ENCODE results near the gene CASD1. TPM values are rescaled to one million over a fixed set of nuclear protein-coding genes. Genes with fewer than 3 reads are reported as not detected.

CASD1 gene
- total RNA-seq (2014; rRNA removed; shearing (Covaris generic)) (11.7 and 19.6 TPM in 2 replicates), total RNA-seq (2022) (22.6 and 24.7 TPM in 2 replicates), Bru-seq, nascent RNA (percentile 84 among the genes with signal in this experiment), BruChase-seq, experiment 1, labeled RNA remaining after a 6-hour chase (percentile 76 among the genes with signal in this experiment), BruChase-seq, experiment 2, labeled RNA remaining after a 2-hour chase (percentile 89 among the genes with signal in this experiment)
- long read RNA-seq, transcript CASD1-201 (18 exons, 3,942 nt) = major isoform, 8 of 31 reads
- long read RNA-seq, partial matches to known transcripts = 11 of 31 reads
- long read RNA-seq, other reads (novel, unspliced or antisense) = 12 of 31 reads

GRCh38 chr7:94509264-94509886, at the start of gene CASD1:
TSS of gene CASD1 (plus strand) at chr7:94509809. CDS start at chr7:94510085, 276 bp downstream.
- peaks cover 55% of the 10 kb centered on the region for H3K4me1 ChIP-seq (ENCODE audit: insufficient read depth, low read length, poor library complexity, severe bottlenecking)
- BruUV-seq (replicated peaks) = TSS peak; percentile 85
- H2AFZ ChIP-seq (ENCODE audit: low read length) = peak within 1 kb of the TSS; percentile 98
- peak within 1 kb of the TSS; percentile 92 for H3K4me3 ChIP-seq (ENCODE audit: low read depth, low read length, poor library complexity, severe bottlenecking)
- peaks cover 42% of the 10 kb centered on the region for H3K79me2 ChIP-seq (ENCODE audit: insufficient read depth, low read depth, low read length)
- H3K27ac ChIP-seq (ENCODE audit: low read depth, low read length, poor library complexity, severe bottlenecking) = peak within 1 kb of the TSS; percentile 72
- intact Hi-C loops (cut with micrococcal nuclease; ENCODE audit: unreplicated experiment) = loop anchor here (10.0 kb wide), 1 partner anchor 345 kb away; no protein-coding TSS in a partner anchor
- CTCF ChIA-PET (ENCODE audit: unreplicated experiment) = no interaction called here
- H3K4me2 ChIP-seq (ENCODE audit: low read length) = peak within 1 kb of the TSS; percentile 94
- no peaks in the 10 kb centered on the region for H3K9me2 ChIP-seq (ENCODE audit: insufficient read depth, low read length)
- H3K36me3 ChIP-seq (ENCODE audit: insufficient read depth, low read length) = no peaks in the 10 kb centered on the region; the same call in 1 of the 2 replicates
- TF ChIP-seq CTCF (conservative IDR thresholded peaks at IDR 0.05; ENCODE audit: low read length) (no peak), EZH2phosphoT487 (IDR thresholded peaks at IDR 0.05; ENCODE audit: borderline replicate concordance, low read depth, low read length) (no peak)
- POLR2A ChIA-PET = no interaction called here
- peak; percentile 74 for DNase-seq (ENCODE audit: low spot score)
- peaks cover 7% of the 10 kb centered on the region; the same call in 1 of the 2 replicates for H4K20me1 ChIP-seq (ENCODE audit: insufficient read depth, low read length)
- H3K9me3 ChIP-seq (ENCODE audit: low read length) = no peaks in the 10 kb centered on the region

- no peaks in the 10 kb centered on the region for H3K79me2 ChIP-seq (ENCODE audit: insufficient read depth, low read depth, low read length)
- intact Hi-C loops (cut with micrococcal nuclease; ENCODE audit: unreplicated experiment) = no loop called here
- H3K27ac ChIP-seq (ENCODE audit: low read depth, low read length, poor library complexity, severe bottlenecking) = no peak overlapping the region
- H3K4me2 ChIP-seq (ENCODE audit: low read length) = no peak overlapping the region
- H3K36me3 ChIP-seq (ENCODE audit: insufficient read depth, low read length) = no peaks in the 10 kb centered on the region
- no peaks in the 10 kb centered on the region for H3K9me2 ChIP-seq (ENCODE audit: insufficient read depth, low read length)
- no peaks in the 10 kb centered on the region for H3K4me1 ChIP-seq (ENCODE audit: insufficient read depth, low read length, poor library complexity, severe bottlenecking)
- H3K9me3 ChIP-seq (ENCODE audit: low read length) = no peaks in the 10 kb centered on the region
- no TSS peak for BruUV-seq (replicated peaks)
- H2AFZ ChIP-seq (ENCODE audit: low read length) = no peak overlapping the region
- CTCF ChIA-PET (ENCODE audit: unreplicated experiment) = no interaction called here
- no peak for DNase-seq (ENCODE audit: low spot score)
- POLR2A ChIA-PET = no interaction called here
- H3K4me3 ChIP-seq (ENCODE audit: low read depth, low read length, poor library complexity, severe bottlenecking) = no peak overlapping the region
- TF ChIP-seq EZH2phosphoT487 (IDR thresholded peaks at IDR 0.05; ENCODE audit: borderline replicate concordance, low read depth, low read length) = no peak
- no peak for TF ChIP-seq CTCF (conservative IDR thresholded peaks at IDR 0.05; ENCODE audit: low read length)
- no peaks in the 10 kb centered on the region for H4K20me1 ChIP-seq (ENCODE audit: insufficient read depth, low read length)
These were observed 43.1 kb upstream of the CASD1 start for GRCh38 chr7:94466516-94466915.

GRCh38 chr7:94471604-94472003, 38.0 kb upstream of the CASD1 start:
- Histone ChIP-seq H3K9me2 (ENCODE audit: insufficient read depth, low read length) (no peaks in the 10 kb centered on the region), H3K4me2 (ENCODE audit: low read length) (no peak overlapping the region), H3K36me3 (ENCODE audit: insufficient read depth, low read length) (no peaks in the 10 kb centered on the region), H4K20me1 (ENCODE audit: insufficient read depth, low read length) (no peaks in the 10 kb centered on the region), H3K4me1 (ENCODE audit: insufficient read depth, low read length, poor library complexity, severe bottlenecking) (no peaks in the 10 kb centered on the region), H3K79me2 (ENCODE audit: insufficient read depth, low read depth, low read length) (no peaks in the 10 kb centered on the region), H3K9me3 (ENCODE audit: low read length) (no peaks in the 10 kb centered on the region), H2AFZ (ENCODE audit: low read length) (no peak overlapping the region), H3K4me3 (ENCODE audit: low read depth, low read length, poor library complexity, severe bottlenecking) (no peak overlapping the region), H3K27ac (ENCODE audit: low read depth, low read length, poor library complexity, severe bottlenecking) (no peak overlapping the region)
- DNase-seq (ENCODE audit: low spot score) = no peak
- POLR2A ChIA-PET = interaction anchor here (1.0 kb wide), 1 partner anchor 23 kb away, joined by 3 read pairs; no protein-coding TSS in a partner anchor
- intact Hi-C loops (cut with micrococcal nuclease; ENCODE audit: unreplicated experiment) = no loop called here
- TF ChIP-seq CTCF (conservative IDR thresholded peaks at IDR 0.05; ENCODE audit: low read length) (no peak), EZH2phosphoT487 (IDR thresholded peaks at IDR 0.05; ENCODE audit: borderline replicate concordance, low read depth, low read length) (no peak)
- no TSS peak for BruUV-seq (replicated peaks)
- CTCF ChIA-PET (ENCODE audit: unreplicated experiment) = no interaction called here
